HL-60 (cell line): Measurements from ENCODE around the gene RNF227.

Source experiments
- GABPA ChIP-seq: IDR thresholded peaks from 2 replicates; pipeline ENCODE4 v1.6.1; 2012; ENCODE audit warnings: low read depth
- POLR2AphosphoS5 ChIP-seq: IDR thresholded peaks from 2 replicates; pipeline ENCODE4 v1.6.1; 2012; ENCODE audit warnings: low read depth
- SPI1 ChIP-seq: IDR thresholded peaks from 2 replicates; pipeline ENCODE4 v1.6.1; 2012; ENCODE audit warnings: low read depth, mild to moderate bottlenecking, borderline replicate concordance
- TF ChIP-seq, protein P1 (sequence below): IDR thresholded peaks from one replicate; pipeline ENCODE4 v1.5.1; 2011; ENCODE audit warnings: low read length, control low read depth, inconsistent platforms; ENCODE audit not compliant: insufficient read depth
- TF ChIP-seq, protein P2 (sequence below): IDR thresholded peaks from 2 replicates; pipeline ENCODE4 v1.6.1; 2012; ENCODE audit warnings: low read depth; ENCODE audit not compliant: insufficient replicate concordance

DNA sequence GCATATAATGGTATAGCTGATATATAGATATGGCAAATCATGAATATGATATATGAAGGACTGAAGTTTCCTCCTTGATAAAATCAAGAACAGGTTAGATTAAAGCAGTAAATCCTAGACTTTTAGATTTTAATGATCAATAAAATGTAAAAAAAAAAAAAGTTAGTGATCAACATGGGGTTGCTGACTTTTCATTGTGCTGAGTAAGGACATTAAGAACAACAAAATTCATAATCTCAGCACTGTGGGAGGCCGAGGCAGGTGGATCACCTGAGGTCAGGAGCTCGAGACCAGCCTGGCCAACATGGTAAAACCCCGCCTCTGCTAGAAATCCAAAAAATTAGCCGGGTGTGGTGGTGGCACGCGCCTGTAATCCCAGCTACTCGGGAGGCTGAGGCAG lies 37.9 kb downstream of the RNF227 start:
- TF ChIP-seq, protein P1, sequence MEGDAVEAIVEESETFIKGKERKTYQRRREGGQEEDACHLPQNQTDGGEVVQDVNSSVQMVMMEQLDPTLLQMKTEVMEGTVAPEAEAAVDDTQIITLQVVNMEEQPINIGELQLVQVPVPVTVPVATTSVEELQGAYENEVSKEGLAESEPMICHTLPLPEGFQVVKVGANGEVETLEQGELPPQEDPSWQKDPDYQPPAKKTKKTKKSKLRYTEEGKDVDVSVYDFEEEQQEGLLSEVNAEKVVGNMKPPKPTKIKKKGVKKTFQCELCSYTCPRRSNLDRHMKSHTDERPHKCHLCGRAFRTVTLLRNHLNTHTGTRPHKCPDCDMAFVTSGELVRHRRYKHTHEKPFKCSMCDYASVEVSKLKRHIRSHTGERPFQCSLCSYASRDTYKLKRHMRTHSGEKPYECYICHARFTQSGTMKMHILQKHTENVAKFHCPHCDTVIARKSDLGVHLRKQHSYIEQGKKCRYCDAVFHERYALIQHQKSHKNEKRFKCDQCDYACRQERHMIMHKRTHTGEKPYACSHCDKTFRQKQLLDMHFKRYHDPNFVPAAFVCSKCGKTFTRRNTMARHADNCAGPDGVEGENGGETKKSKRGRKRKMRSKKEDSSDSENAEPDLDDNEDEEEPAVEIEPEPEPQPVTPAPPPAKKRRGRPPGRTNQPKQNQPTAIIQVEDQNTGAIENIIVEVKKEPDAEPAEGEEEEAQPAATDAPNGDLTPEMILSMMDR: no peak
- no peak for TF ChIP-seq GABPA
- no peak for TF ChIP-seq POLR2AphosphoS5
- TF ChIP-seq, protein P2, sequence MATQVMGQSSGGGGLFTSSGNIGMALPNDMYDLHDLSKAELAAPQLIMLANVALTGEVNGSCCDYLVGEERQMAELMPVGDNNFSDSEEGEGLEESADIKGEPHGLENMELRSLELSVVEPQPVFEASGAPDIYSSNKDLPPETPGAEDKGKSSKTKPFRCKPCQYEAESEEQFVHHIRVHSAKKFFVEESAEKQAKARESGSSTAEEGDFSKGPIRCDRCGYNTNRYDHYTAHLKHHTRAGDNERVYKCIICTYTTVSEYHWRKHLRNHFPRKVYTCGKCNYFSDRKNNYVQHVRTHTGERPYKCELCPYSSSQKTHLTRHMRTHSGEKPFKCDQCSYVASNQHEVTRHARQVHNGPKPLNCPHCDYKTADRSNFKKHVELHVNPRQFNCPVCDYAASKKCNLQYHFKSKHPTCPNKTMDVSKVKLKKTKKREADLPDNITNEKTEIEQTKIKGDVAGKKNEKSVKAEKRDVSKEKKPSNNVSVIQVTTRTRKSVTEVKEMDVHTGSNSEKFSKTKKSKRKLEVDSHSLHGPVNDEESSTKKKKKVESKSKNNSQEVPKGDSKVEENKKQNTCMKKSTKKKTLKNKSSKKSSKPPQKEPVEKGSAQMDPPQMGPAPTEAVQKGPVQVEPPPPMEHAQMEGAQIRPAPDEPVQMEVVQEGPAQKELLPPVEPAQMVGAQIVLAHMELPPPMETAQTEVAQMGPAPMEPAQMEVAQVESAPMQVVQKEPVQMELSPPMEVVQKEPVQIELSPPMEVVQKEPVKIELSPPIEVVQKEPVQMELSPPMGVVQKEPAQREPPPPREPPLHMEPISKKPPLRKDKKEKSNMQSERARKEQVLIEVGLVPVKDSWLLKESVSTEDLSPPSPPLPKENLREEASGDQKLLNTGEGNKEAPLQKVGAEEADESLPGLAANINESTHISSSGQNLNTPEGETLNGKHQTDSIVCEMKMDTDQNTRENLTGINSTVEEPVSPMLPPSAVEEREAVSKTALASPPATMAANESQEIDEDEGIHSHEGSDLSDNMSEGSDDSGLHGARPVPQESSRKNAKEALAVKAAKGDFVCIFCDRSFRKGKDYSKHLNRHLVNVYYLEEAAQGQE: no peak
- TF ChIP-seq SPI1: no peak
